Endothelial cell of umbilical vein (primary cell): ENCODE measurements around the gene CD226.

Source experiments
- CTCF ChIP-seq, 2 donors: IDR thresholded peaks; 1 replicate in 1 of 2; 2 replicates in 1 of 2; pipeline ENCODE4 v1.5.1; 2011; ENCODE audit warnings: low read length in 2 of 2, mild to moderate bottlenecking in 2 of 2, moderate library complexity in 2 of 2, control low read depth in 1 of 2, inconsistent platforms in 1 of 2, low read depth in 1 of 2; ENCODE audit not compliant: insufficient read depth in 1 of 2; ENCODE audit errors: extremely low read depth in 1 of 2
- EZH2 ChIP-seq: IDR thresholded peaks from 2 replicates; pipeline ENCODE4 v1.6.1; 2012; ENCODE audit warnings: borderline replicate concordance, low read depth, mild to moderate bottlenecking, moderate library complexity, low read length, inconsistent platforms; ENCODE audit not compliant: severe bottlenecking
- POLR2AphosphoS5 ChIP-seq: IDR thresholded peaks from 2 replicates; pipeline ENCODE4 v1.6.1; 2012; ENCODE audit warnings: low read depth, mild to moderate bottlenecking, control low read depth, low read length, moderate library complexity; ENCODE audit not compliant: insufficient read depth

- TF ChIP-seq POLR2AphosphoS5 (no peak), CTCF (IDR thresholded peaks at IDR 0.05; ENCODE audit: extremely low read depth in 1 of 2, insufficient read depth in 1 of 2, low read depth in 1 of 2, low read length in 2 of 2) (no peak), EZH2 (no peak)
Observed at GRCh38 chr18:69876490-69876889, 71.2 kb downstream of the CD226 start.
